ENCODE measurements around the gene ATP11A.

ATP11A gene

DNA sequence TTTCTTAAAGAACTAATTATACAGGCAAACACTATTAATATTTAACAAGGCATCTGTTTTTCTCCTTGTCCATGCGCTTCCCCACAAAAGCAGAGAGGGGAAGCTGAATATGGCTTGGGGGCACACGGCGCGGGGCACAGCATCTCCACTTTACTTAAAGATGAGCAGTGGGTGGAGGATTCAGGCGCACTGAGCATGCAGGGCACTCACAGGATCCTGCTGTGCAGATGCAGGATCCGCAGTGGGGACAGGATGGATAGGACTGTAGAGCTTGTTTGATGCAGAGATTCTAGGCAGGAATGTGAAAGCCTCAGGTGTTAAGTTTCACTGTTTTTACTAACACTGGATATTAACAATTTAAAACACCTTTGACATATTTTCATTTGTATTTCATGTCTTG is 43.3 kb downstream of the ATP11A start:
- no peak for DNase-seq (ENCODE audit: low read depth)
- H3K4me3 ChIP-seq (ENCODE audit: low read length) = no peak overlapping the region
- no peak for TF ChIP-seq CTCF (conservative IDR thresholded peaks at IDR 0.05; ENCODE audit: low read depth, low read length)

DNA sequence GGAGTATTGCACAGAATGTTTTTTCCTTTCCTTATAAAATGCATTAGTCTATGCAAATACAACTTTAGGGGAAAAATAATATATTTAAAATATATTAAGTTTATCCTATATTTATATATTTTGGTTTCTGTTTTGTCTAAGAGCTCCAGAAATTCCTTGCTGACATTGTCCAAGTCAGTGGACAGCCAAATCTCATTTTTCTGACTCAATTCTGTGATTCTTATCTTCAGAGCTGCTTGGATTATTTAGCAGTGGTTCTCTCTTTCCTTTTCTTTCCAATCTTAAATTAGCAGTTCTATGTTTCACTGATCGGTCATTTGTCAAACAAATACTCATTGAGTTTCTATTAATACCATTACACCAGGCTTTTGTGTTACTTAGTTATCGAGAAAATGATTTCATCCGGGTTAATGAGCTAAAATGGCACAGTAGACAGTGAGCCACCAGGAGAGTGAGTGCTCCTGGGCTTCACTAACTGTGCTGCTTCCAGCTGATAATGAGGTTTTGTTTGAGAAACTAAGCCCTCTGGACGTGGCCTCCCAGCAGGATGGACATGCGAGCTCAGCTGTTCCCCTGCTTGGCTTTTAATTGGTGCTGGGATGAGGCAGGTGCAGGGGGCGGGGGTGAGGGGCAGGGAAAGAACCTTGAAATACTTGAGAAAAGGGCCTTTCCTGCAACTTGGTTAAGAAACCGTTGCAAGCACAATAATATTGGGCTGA is 44.0 kb downstream of the ATP11A start:
- H3K4me3 ChIP-seq (ENCODE audit: low read length) = no peak overlapping the region
- no peak for TF ChIP-seq CTCF (conservative IDR thresholded peaks at IDR 0.05; ENCODE audit: low read depth, low read length)
- DNase-seq (ENCODE audit: low read depth) = no peak

DNA sequence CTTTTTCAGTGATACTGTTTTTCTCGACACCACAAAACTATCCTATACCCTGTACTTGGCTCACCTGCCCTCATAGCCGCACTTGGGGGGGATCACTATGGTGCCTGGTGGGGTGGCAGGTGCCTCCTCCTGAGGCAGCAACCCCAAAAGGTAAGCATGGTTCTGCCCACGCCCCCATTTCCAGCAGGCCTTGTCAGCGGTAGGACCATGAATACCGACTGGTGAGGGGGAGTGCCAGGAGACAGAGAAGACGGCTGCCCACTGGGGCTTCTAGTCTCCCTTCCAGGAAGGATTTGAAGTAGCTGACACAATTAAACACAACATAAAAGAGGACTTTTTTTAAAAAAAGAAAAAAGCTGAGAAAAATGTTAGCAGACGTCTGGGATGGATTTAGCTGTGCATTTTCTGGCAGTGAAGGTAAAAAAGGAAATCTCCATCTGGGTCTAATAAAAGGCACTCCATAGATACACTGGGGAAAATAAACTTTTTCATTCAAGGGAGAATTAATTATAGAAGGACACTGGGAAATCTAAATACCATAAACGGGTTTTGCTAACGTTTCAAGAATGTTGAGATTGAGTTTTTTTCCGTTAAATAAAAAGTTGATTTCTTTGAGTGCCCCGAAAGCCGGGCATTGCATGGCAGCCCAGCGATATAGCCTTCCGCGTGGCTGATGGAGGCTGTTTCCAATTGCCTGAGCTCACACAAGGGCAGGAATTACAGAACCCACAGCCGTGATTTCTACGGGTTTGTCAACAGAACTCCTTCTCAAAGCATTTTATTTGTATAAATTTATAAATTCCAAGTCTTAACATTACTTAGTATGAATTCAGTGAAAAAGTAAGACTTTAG is 45.1 kb downstream of the ATP11A start:
- no peak for TF ChIP-seq CTCF (conservative IDR thresholded peaks at IDR 0.05; ENCODE audit: low read depth, low read length)
- H3K4me3 ChIP-seq (ENCODE audit: low read length) = no peak overlapping the region
- DNase-seq (ENCODE audit: low read depth) = no peak

DNA sequence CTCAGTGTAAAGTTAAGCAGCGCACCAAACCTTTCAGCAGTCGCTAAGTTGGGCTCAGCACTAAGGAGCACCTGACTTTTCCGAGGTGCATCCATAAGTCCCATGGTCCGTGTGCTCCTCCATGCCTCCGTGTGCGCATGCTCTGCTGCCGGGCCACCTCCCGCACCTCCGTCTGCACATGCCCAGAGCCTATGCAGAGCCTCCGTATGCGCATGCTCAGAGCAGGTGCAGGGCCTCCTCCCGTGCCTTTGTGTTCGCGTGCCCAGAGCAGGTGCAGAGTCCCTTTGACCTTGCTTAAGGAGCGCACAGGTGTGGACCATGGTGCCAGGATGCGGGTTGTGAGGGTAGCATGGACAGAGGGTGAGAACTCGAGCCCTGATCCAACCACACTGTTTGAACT is 46.0 kb downstream of the ATP11A start:
- no peak overlapping the region for H3K4me3 ChIP-seq (ENCODE audit: low read length)
- DNase-seq (ENCODE audit: low read depth) = no peak
- no peak for TF ChIP-seq CTCF (conservative IDR thresholded peaks at IDR 0.05; ENCODE audit: low read depth, low read length)

DNA sequence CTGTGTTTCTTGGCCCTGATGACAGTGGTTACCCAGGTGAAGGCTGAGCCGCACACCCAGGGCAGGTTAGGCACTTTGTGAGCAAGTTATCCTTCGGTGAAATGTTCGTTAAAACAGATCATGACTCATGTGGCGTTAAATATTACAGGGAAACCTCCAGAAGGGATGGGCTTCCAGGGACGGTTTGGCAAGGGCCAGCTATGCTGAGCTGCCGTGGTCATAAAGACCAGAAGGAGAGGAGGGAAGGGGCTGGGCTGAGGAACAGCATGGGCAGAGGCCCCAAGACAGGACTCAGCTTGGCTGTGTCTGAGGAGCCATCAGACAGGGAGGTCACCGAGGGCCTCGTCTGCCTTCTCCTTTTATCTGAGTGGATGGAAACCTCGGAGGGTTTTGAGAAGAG is 47.5 kb downstream of the ATP11A start:
- H3K4me3 ChIP-seq (ENCODE audit: low read length) = no peak overlapping the region
- DNase-seq (ENCODE audit: low read depth) = no peak
- no peak for TF ChIP-seq CTCF (conservative IDR thresholded peaks at IDR 0.05; ENCODE audit: low read depth, low read length)

- no peak overlapping the region for H3K4me3 ChIP-seq (ENCODE audit: low read length)
- TF ChIP-seq CTCF (conservative IDR thresholded peaks at IDR 0.05; ENCODE audit: low read depth, low read length) = no peak
- DNase-seq (ENCODE audit: low read depth) = no peak
These were observed 48.8 kb downstream of the ATP11A start for GRCh38 chr13:112738606-112739005.

Data from retinal pigment epithelial cell (primary cell).